AML-193 (cell line): ENCODE data around the gene METTL1.

ENCODE experiments used
- DNase-seq, 2 experiments: peaks; one replicate each; lab custom pipeline; 2025; lab: John Stamatoyannopoulos, UW

The METTL1 gene

GRCh38 chr12:57769594-57769993 is 2.3 kb downstream of the METTL1 start:
- DNase-seq: no peak

- no peak for DNase-seq
These were observed 4.0 kb downstream of the METTL1 start for GRCh38 chr12:57767876-57768275.

GRCh38 chr12:57767305-57767698 is 4.6 kb downstream of the METTL1 start:
- DNase-seq: no peak

GRCh38 chr12:57766464-57767304 is 5.2 kb downstream of the METTL1 start, which contains the start of gene CYP27B1:
CYP27B1 (minus strand) TSS chr12:57767078; CDS start chr12:57767041, 37 bp downstream.
- DNase-seq: no peak

- DNase-seq: no peak
These were observed 6.0 kb downstream of the METTL1 start for GRCh38 chr12:57765698-57766463.

- DNase-seq: no peak
These were observed 6.8 kb downstream of the METTL1 start for GRCh38 chr12:57765003-57765697.

- no peak for DNase-seq
These were observed 7.3 kb downstream of the METTL1 start for GRCh38 chr12:57764662-57765002.

GRCh38 chr12:57763881-57764661 is 7.8 kb downstream of the METTL1 start:
- no peak for DNase-seq

- DNase-seq: no peak
These were observed 9.4 kb downstream of the METTL1 start for GRCh38 chr12:57762463-57762862.

GRCh38 chr12:57761391-57761998 is 10.4 kb downstream of the METTL1 start:
- DNase-seq: no peak

- DNase-seq: no peak
These were observed 11.4 kb downstream of the METTL1 start for GRCh38 chr12:57760347-57760982.

- peak; percentile 22 to 31 for DNase-seq
These were observed 12.4 kb downstream of the METTL1 start for GRCh38 chr12:57759360-57759980.

GRCh38 chr12:57758552-57759359 is 13.1 kb downstream of the METTL1 start:
- DNase-seq: no peak

GRCh38 chr12:57757771-57758170 is 14.1 kb downstream of the METTL1 start:
- no peak for DNase-seq

GRCh38 chr12:57756406-57757341 is 15.2 kb downstream of the METTL1 start:
- DNase-seq: peak; percentile 20 to 43

- no peak for DNase-seq
These were observed 16.2 kb downstream of the METTL1 start for GRCh38 chr12:57755454-57756372.

- DNase-seq: no peak
These were observed 16.8 kb downstream of the METTL1 start for GRCh38 chr12:57755194-57755453.
